NCI-H82 treated with DMSO at 0.1 percent for 48 hours (cell line): Measurements from ENCODE around the gene BNIP5.

Experiments
- DNase-seq: peaks from one replicate; lab custom pipeline; 2025; ENCODE audit not compliant: unreplicated experiment; lab: John Stamatoyannopoulos, UW

BNIP5 gene

GRCh38 chr6:36336779-36337241 lies at the start of gene BNIP5:
Gene BNIP5, minus strand, starts transcription at chr6:36336888. Its CDS starts 6,198 bp downstream, at chr6:36330690.
- DNase-seq, result no peak

GRCh38 chr6:36384095-36384494 lies 47.4 kb upstream of the BNIP5 start:
- no peak for DNase-seq

- no peak for DNase-seq
Observed at GRCh38 chr6:36383606-36384005, 46.9 kb upstream of the BNIP5 start.

- DNase-seq, result no peak
Observed at GRCh38 chr6:36382976-36383375, 46.3 kb upstream of the BNIP5 start.

- DNase-seq, result no peak
Observed at GRCh38 chr6:36381502-36382389, 45.1 kb upstream of the BNIP5 start.

GRCh38 chr6:36380166-36380565 lies 43.5 kb upstream of the BNIP5 start:
- DNase-seq, result no peak

GRCh38 chr6:36378936-36379335 lies 42.2 kb upstream of the BNIP5 start:
- DNase-seq, result no peak

GRCh38 chr6:36378243-36378920 lies 41.7 kb upstream of the BNIP5 start:
- no peak for DNase-seq

GRCh38 chr6:36377594-36377993 lies 40.9 kb upstream of the BNIP5 start:
- no peak for DNase-seq

GRCh38 chr6:36376742-36377141 lies 40.1 kb upstream of the BNIP5 start:
- no peak for DNase-seq

GRCh38 chr6:36376183-36376582 lies 39.5 kb upstream of the BNIP5 start:
- no peak for DNase-seq

GRCh38 chr6:36375644-36376155 lies 39.0 kb upstream of the BNIP5 start:
- no peak for DNase-seq

- DNase-seq, result no peak
Observed at GRCh38 chr6:36374972-36375371, 38.3 kb upstream of the BNIP5 start.

GRCh38 chr6:36374194-36374593 lies 37.5 kb upstream of the BNIP5 start:
- DNase-seq, result no peak

GRCh38 chr6:36373368-36374019 lies 36.8 kb upstream of the BNIP5 start:
- DNase-seq, result no peak

GRCh38 chr6:36372088-36372487 lies 35.4 kb upstream of the BNIP5 start:
- DNase-seq, result no peak

- no peak for DNase-seq
Observed at GRCh38 chr6:36371211-36371610, 34.5 kb upstream of the BNIP5 start.

GRCh38 chr6:36370638-36371037 lies 34.0 kb upstream of the BNIP5 start:
- no peak for DNase-seq

GRCh38 chr6:36368921-36369865 lies 32.5 kb upstream of the BNIP5 start:
- DNase-seq, result peak; percentile 33

GRCh38 chr6:36368421-36368820 lies 31.7 kb upstream of the BNIP5 start:
- DNase-seq, result no peak
